GM19035 (cell line): Measurements from ENCODE around the gene JAKMIP2.
A peak's percentile ranks its signal among the peaks of the same experiment; 100 is the strongest.
"Not testable (repeated sequence)": the region's sequence is repeated elsewhere in the genome, so short reads cannot be mapped to it uniquely, and the experiment has no call there.

Source experiments
- ATAC-seq: cut with Tn5 transposase; IDR thresholded peaks from one replicate; pipeline ENCODE4 v1.9.1; 2021; ENCODE audit not compliant: unreplicated experiment

The JAKMIP2 gene

GRCh38 chr5:147666419-147666818, 116.1 kb downstream of the JAKMIP2 start:
- no peak for ATAC-seq

- ATAC-seq: no peak
Measured at GRCh38 chr5:147661541-147661940, 121.0 kb downstream of the JAKMIP2 start.

- no peak for ATAC-seq
Measured at GRCh38 chr5:147659166-147659929, 123.2 kb downstream of the JAKMIP2 start.

- peak; percentile 70 for ATAC-seq
Measured at GRCh38 chr5:147658293-147658932, 124.1 kb downstream of the JAKMIP2 start.

GRCh38 chr5:147648597-147648996, 133.9 kb downstream of the JAKMIP2 start:
- no peak for ATAC-seq

GRCh38 chr5:147645197-147645596, 137.3 kb downstream of the JAKMIP2 start:
- no peak for ATAC-seq

GRCh38 chr5:147644460-147644859, 138.1 kb downstream of the JAKMIP2 start:
- no peak for ATAC-seq

- no peak for ATAC-seq
Measured at GRCh38 chr5:147643142-147643541, 139.4 kb downstream of the JAKMIP2 start.

GRCh38 chr5:147642666-147643065, 139.9 kb downstream of the JAKMIP2 start:
- no peak for ATAC-seq

GRCh38 chr5:147639321-147639720, 143.2 kb downstream of the JAKMIP2 start:
- no peak for ATAC-seq

- no peak for ATAC-seq
Measured at GRCh38 chr5:147636729-147636984, 145.9 kb downstream of the JAKMIP2 start.

GRCh38 chr5:147635882-147636728, 146.4 kb downstream of the JAKMIP2 start:
- ATAC-seq: no peak

- ATAC-seq: not testable (repeated sequence)
Measured at GRCh38 chr5:147635439-147635838, 147.1 kb downstream of the JAKMIP2 start.

- no peak for ATAC-seq
Measured at GRCh38 chr5:147633173-147633572, 149.4 kb downstream of the JAKMIP2 start.

GRCh38 chr5:147631428-147632003, 151.0 kb downstream of the JAKMIP2 start:
- no peak for ATAC-seq

GRCh38 chr5:147629196-147629595, 153.3 kb downstream of the JAKMIP2 start:
- ATAC-seq: no peak

GRCh38 chr5:147628058-147628895, 154.3 kb downstream of the JAKMIP2 start:
- peak; percentile 93 for ATAC-seq

GRCh38 chr5:147626464-147626863, 156.1 kb downstream of the JAKMIP2 start:
- no peak for ATAC-seq

GRCh38 chr5:147621016-147621415, 161.5 kb downstream of the JAKMIP2 start:
- ATAC-seq: no peak

GRCh38 chr5:147619281-147619878, 163.1 kb downstream of the JAKMIP2 start:
- ATAC-seq: no peak
